SK-N-SH treated with all-trans-retinoic acid at 6 μM for 48 hours (cell line): ENCODE data around the gene CACNA2D3.

ENCODE experiments used
- ARNTL ChIP-seq: fragments of 450-650 bp; formaldehyde crosslinking; IDR thresholded peaks from 2 replicates; pipeline ENCODE4 v1.5.0; 2020; ENCODE audit warnings: low read depth, mild to moderate bottlenecking, moderate library complexity, borderline replicate concordance
- CSDC2 ChIP-seq: fragments of 250-450 bp; sonication (Bioruptor Pico); IDR thresholded peaks from 2 replicates; pipeline ENCODE4 v1.5.0; 2020; ENCODE audit warnings: mild to moderate bottlenecking, moderate library complexity
- PPARA ChIP-seq: fragments of 250-450 bp; sonication (Bioruptor Pico); IDR thresholded peaks from 2 replicates; pipeline ENCODE4 v1.5.0; 2020; ENCODE audit warnings: mild to moderate bottlenecking, borderline replicate concordance
- ZFP3 ChIP-seq: fragments of 250-450 bp; sonication (Bioruptor Pico); IDR thresholded peaks from 2 replicates; pipeline ENCODE4 v1.5.0; 2020; ENCODE audit warnings: mild to moderate bottlenecking, moderate library complexity
- ZFP30 ChIP-seq: fragments of 450-650 bp; formaldehyde crosslinking; IDR thresholded peaks from 2 replicates; pipeline ENCODE4 v1.5.0; 2022; ENCODE audit warnings: mild to moderate bottlenecking, moderate library complexity
- ZNF70 ChIP-seq: fragments of 450-650 bp; formaldehyde crosslinking; IDR thresholded peaks from 2 replicates; pipeline ENCODE4 v1.5.0; 2020; ENCODE audit warnings: mild to moderate bottlenecking, moderate library complexity
- ZNF8 ChIP-seq: fragments of 450-650 bp; formaldehyde crosslinking; IDR thresholded peaks from 2 replicates; pipeline ENCODE4 v1.5.0; 2020; ENCODE audit warnings: mild to moderate bottlenecking, moderate library complexity
- TF ChIP-seq, protein P1 (sequence below): fragments of 250-450 bp; sonication (Bioruptor Pico); IDR thresholded peaks from 2 replicates; pipeline ENCODE4 v1.5.0; 2020; ENCODE audit warnings: mild to moderate bottlenecking, moderate library complexity
- TF ChIP-seq, protein P2 (sequence below): fragments of 250-450 bp; sonication (Bioruptor Pico); IDR thresholded peaks from 2 replicates; pipeline ENCODE4 v1.8.0; 2020; ENCODE audit warnings: mild to moderate bottlenecking, moderate library complexity, borderline replicate concordance

DNA sequence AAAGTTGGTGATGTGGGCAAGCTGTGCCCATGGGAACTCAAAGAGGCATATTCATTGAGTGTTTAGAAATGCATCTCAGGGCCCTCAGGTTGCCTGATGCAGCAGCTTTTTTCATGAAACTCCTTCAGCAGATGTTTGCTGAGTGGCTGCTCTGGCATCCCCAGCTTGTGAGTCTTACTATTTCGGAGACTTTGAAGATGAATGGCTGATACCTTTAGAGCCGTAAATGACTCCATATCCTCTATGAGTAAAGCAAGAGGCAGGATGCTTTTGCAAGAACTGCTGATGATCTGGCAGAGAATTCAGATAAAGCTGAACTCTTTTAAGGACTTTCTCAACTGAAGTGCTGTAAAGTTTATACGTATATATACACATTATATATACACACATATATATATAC is 384.3 kb downstream of the CACNA2D3 start:
- TF ChIP-seq CSDC2 (CRISPR knock-in tag) (no peak), PPARA (CRISPR knock-in tag) (no peak), ARNTL (CRISPR knock-in tag) (no peak), ZNF8 (CRISPR knock-in tag) (no peak), ZFP3 (CRISPR knock-in tag) (no peak), ZNF70 (CRISPR knock-in tag) (no peak), ZFP30 (CRISPR knock-in tag) (no peak)
- TF ChIP-seq, protein P1, sequence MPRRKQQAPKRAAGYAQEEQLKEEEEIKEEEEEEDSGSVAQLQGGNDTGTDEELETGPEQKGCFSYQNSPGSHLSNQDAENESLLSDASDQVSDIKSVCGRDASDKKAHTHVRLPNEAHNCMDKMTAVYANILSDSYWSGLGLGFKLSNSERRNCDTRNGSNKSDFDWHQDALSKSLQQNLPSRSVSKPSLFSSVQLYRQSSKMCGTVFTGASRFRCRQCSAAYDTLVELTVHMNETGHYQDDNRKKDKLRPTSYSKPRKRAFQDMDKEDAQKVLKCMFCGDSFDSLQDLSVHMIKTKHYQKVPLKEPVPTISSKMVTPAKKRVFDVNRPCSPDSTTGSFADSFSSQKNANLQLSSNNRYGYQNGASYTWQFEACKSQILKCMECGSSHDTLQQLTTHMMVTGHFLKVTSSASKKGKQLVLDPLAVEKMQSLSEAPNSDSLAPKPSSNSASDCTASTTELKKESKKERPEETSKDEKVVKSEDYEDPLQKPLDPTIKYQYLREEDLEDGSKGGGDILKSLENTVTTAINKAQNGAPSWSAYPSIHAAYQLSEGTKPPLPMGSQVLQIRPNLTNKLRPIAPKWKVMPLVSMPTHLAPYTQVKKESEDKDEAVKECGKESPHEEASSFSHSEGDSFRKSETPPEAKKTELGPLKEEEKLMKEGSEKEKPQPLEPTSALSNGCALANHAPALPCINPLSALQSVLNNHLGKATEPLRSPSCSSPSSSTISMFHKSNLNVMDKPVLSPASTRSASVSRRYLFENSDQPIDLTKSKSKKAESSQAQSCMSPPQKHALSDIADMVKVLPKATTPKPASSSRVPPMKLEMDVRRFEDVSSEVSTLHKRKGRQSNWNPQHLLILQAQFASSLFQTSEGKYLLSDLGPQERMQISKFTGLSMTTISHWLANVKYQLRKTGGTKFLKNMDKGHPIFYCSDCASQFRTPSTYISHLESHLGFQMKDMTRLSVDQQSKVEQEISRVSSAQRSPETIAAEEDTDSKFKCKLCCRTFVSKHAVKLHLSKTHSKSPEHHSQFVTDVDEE = no peak
- TF ChIP-seq, protein P2, sequence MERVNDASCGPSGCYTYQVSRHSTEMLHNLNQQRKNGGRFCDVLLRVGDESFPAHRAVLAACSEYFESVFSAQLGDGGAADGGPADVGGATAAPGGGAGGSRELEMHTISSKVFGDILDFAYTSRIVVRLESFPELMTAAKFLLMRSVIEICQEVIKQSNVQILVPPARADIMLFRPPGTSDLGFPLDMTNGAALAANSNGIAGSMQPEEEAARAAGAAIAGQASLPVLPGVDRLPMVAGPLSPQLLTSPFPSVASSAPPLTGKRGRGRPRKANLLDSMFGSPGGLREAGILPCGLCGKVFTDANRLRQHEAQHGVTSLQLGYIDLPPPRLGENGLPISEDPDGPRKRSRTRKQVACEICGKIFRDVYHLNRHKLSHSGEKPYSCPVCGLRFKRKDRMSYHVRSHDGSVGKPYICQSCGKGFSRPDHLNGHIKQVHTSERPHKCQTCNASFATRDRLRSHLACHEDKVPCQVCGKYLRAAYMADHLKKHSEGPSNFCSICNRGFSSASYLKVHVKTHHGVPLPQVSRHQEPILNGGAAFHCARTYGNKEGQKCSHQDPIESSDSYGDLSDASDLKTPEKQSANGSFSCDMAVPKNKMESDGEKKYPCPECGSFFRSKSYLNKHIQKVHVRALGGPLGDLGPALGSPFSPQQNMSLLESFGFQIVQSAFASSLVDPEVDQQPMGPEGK (CRISPR knock-in tag) = no peak
